D341Med (cell line): Measurements from ENCODE around the gene KRT1.
A peak's percentile ranks its signal among the peaks of the same experiment; 100 is the strongest.

Experiments used
- DNase-seq: peaks from one replicate; pipeline ENCODE4 v3.0.0; 2012; ENCODE audit warnings: low spot score

KRT1 gene

GRCh38 chr12:52659951-52660350, 20.3 kb downstream of the KRT1 start:
- no peak for DNase-seq

- no peak for DNase-seq
Observed at GRCh38 chr12:52659395-52659794, 20.8 kb downstream of the KRT1 start.

GRCh38 chr12:52658196-52658595, 22.0 kb downstream of the KRT1 start:
- no peak for DNase-seq

- DNase-seq, result no peak
Observed at GRCh38 chr12:52657250-52657902, 22.8 kb downstream of the KRT1 start.

- no peak for DNase-seq
Observed at GRCh38 chr12:52656616-52657015, 23.6 kb downstream of the KRT1 start.

GRCh38 chr12:52655720-52656124, 24.5 kb downstream of the KRT1 start:
- no peak for DNase-seq

- no peak for DNase-seq
Observed at GRCh38 chr12:52655251-52655650, 25.0 kb downstream of the KRT1 start.

- no peak for DNase-seq
Observed at GRCh38 chr12:52651726-52652261, 28.4 kb downstream of the KRT1 start, which contains the start of gene KRT2. TSS of gene KRT2 (minus strand) at chr12:52652211. CDS start at chr12:52652142, 69 bp downstream.

- no peak for DNase-seq
Observed at GRCh38 chr12:52650520-52651081, 29.6 kb downstream of the KRT1 start.

- DNase-seq, result no peak
Observed at GRCh38 chr12:52649066-52649465, 31.1 kb downstream of the KRT1 start.

GRCh38 chr12:52648012-52648550, 32.1 kb downstream of the KRT1 start:
- DNase-seq, result peak; percentile 2

GRCh38 chr12:52647601-52648000, 32.6 kb downstream of the KRT1 start:
- DNase-seq, result peak; percentile 9

- peak; percentile 12 for DNase-seq
Observed at GRCh38 chr12:52646613-52647012, 33.6 kb downstream of the KRT1 start.

- DNase-seq, result peak; percentile 7
Observed at GRCh38 chr12:52645982-52646381, 34.2 kb downstream of the KRT1 start.

- DNase-seq, result peak; percentile 4
Observed at GRCh38 chr12:52645120-52645761, 35.0 kb downstream of the KRT1 start.

GRCh38 chr12:52644078-52644415, 36.2 kb downstream of the KRT1 start:
- peak; percentile 3 for DNase-seq

GRCh38 chr12:52643233-52644077, 36.8 kb downstream of the KRT1 start:
- DNase-seq, result peak; percentile 12

GRCh38 chr12:52641468-52641867, 38.7 kb downstream of the KRT1 start:
- DNase-seq, result peak; percentile 0

GRCh38 chr12:52637299-52637698, 42.9 kb downstream of the KRT1 start:
- DNase-seq, result peak; percentile 11

GRCh38 chr12:52636592-52637258, 43.5 kb downstream of the KRT1 start:
- DNase-seq, result peak; percentile 15

- peak; percentile 14 for DNase-seq
Observed at GRCh38 chr12:52636189-52636588, 44.0 kb downstream of the KRT1 start.
